H1 (cell line): ENCODE data around the gene GYPA. TPM values are rescaled to one million over a fixed set of nuclear protein-coding genes. Genes with fewer than 3 reads are reported as not detected.

Source experiments
- CTCF ChIA-PET: fragments of 300-600 bp; sonication (Branson Sonifier 250); formaldehyde crosslinking; loops from one replicate; lab custom pipeline; 2021; ENCODE audit not compliant: partially characterized antibody; lab: Charles Lee
- POLR2A ChIA-PET: fragments of 300-600 bp; sonication (Branson Sonifier 250); formaldehyde crosslinking; loops from one replicate; lab custom pipeline; 2021; ENCODE audit warnings: inconsistent platforms; ENCODE audit not compliant: partially characterized antibody; lab: Charles Lee
- DNase-seq, 2 experiments: peaks; one replicate each; pipeline versions ENCODE4 v3.0.0 to v3.0.0-alpha.2; 2010 to 2022; ENCODE audit warnings: low spot score in 2 of 2, low read depth in 1 of 2, mixed read lengths in 1 of 2
- FAIRE-seq: peaks from 2 replicates; lab custom pipeline; 2011; peaks lifted over from hg19 to GRCh38; lab: Jason Lieb, UNC
- H2AFZ ChIP-seq: 2 replicates; pipeline ENCODE4 v1.8.1; 2012; ENCODE audit warnings: low read length, inconsistent platforms
- H2AK5ac ChIP-seq: 2 replicates; pipeline ENCODE4 v1.6.1; 2013; ENCODE audit warnings: low read depth, low read length
- H2BK120ac ChIP-seq: replicated peaks from 2 replicates; pipeline ENCODE3; 2013; ENCODE audit warnings: low read depth, low read length, inconsistent platforms
- H2BK12ac ChIP-seq: 2 replicates; pipeline ENCODE4 v1.6.1; 2013; ENCODE audit warnings: low read depth, low read length
- H2BK15ac ChIP-seq: 2 replicates; pipeline ENCODE4 v1.6.1; 2013; ENCODE audit warnings: low read length
- H2BK20ac ChIP-seq: 2 replicates; pipeline ENCODE4 v1.6.1; 2013; ENCODE audit warnings: low read length
- H2BK5ac ChIP-seq: 2 replicates; pipeline ENCODE4 v1.6.1; 2013; ENCODE audit warnings: low read depth, low read length
- H3K14ac ChIP-seq: 2 replicates; pipeline ENCODE4 v1.6.1; 2013; ENCODE audit warnings: inconsistent platforms; ENCODE audit not compliant: insufficient read length
- H3K18ac ChIP-seq: 2 replicates; pipeline ENCODE4 v1.6.1; 2013; ENCODE audit warnings: low read length; ENCODE audit errors: extremely low read depth
- H3K23ac ChIP-seq: 2 replicates; pipeline ENCODE4 v1.6.1; 2013; ENCODE audit warnings: inconsistent platforms; ENCODE audit not compliant: insufficient read length
- H3K23me2 ChIP-seq: 2 replicates; pipeline ENCODE4 v1.6.1; 2013; ENCODE audit warnings: low read depth, low read length
- H3K27ac ChIP-seq: 2 replicates; pipeline ENCODE4 v1.6.1; 2011; ENCODE audit warnings: low read depth, low read length, inconsistent platforms
- H3K27me3 ChIP-seq, 4 experiments: replicated peaks in 1 of 4; 1 replicate in 1 of 4; 2 replicates in 3 of 4; pipeline versions ENCODE4 v1.6.1 to v1.8.1; 2011 to 2013; ENCODE audit warnings: low read length in 3 of 4, mild to moderate bottlenecking in 3 of 4, inconsistent platforms in 2 of 4, mixed read lengths in 2 of 4, moderate library complexity in 1 of 4; ENCODE audit not compliant: control insufficient read depth in 3 of 4, insufficient read depth in 3 of 4; ENCODE audit errors: extremely low read depth in 1 of 4
- H3K36me3 ChIP-seq, 4 experiments: 2 replicates each; pipeline versions ENCODE4 v1.6.1 to v1.8.1; 2011 to 2013; ENCODE audit warnings: mild to moderate bottlenecking in 4 of 4, low read length in 3 of 4, moderate library complexity in 2 of 4, control low read depth in 1 of 4, inconsistent platforms in 1 of 4; ENCODE audit not compliant: insufficient read depth in 4 of 4, control insufficient read depth in 2 of 4
- H3K4ac ChIP-seq: replicated peaks from 2 replicates; pipeline ENCODE3; 2013; ENCODE audit warnings: low read length, low read depth, mixed read lengths, inconsistent platforms; ENCODE audit not compliant: insufficient read length
- H3K4me1 ChIP-seq, 4 experiments: replicated peaks in 1 of 4; 1 replicate in 1 of 4; 2 replicates in 3 of 4; pipeline versions ENCODE4 v1.6.1 to v1.8.1; 2011 to 2013; ENCODE audit warnings: low read length in 3 of 4, inconsistent platforms in 2 of 4, mixed read lengths in 1 of 4; ENCODE audit not compliant: insufficient read depth in 4 of 4, control insufficient read depth in 3 of 4
- H3K4me2 ChIP-seq, 2 experiments: 2 replicates each; pipeline versions ENCODE4 v1.6.1 to v1.8.1; 2011 to 2013; ENCODE audit warnings: low read depth in 2 of 2, low read length in 2 of 2, control low read depth in 1 of 2, inconsistent platforms in 1 of 2, mild to moderate bottlenecking in 1 of 2; ENCODE audit not compliant: insufficient read depth in 1 of 2
- H3K4me3 ChIP-seq, 4 experiments: fragments of 200-600, 300-600 bp in 1 of 4; sonication (generic), shearing (Covaris generic), sonication (Bioruptor Twin) in 1 of 4; 2 replicates each; pipeline versions ENCODE4 v1.5.1 to v1.8.1; 2011 to 2016; ENCODE audit warnings: low read length in 4 of 4, low read depth in 3 of 4, control low read depth in 2 of 4, inconsistent platforms in 2 of 4, mild to moderate bottlenecking in 2 of 4, mixed read lengths in 1 of 4, moderate library complexity in 1 of 4; ENCODE audit not compliant: insufficient read depth in 2 of 4; ENCODE audit errors: extremely low read depth in 1 of 4
- H3K56ac ChIP-seq: replicated peaks from 2 replicates; pipeline ENCODE3; 2013; ENCODE audit warnings: low read depth, mild to moderate bottlenecking, mixed read lengths, low read length, inconsistent platforms; ENCODE audit not compliant: insufficient read length
- H3K79me1 ChIP-seq: 2 replicates; pipeline ENCODE4 v1.6.1; 2013; ENCODE audit warnings: low read depth, low read length, control low read depth
- H3K79me2 ChIP-seq, 2 experiments: 2 replicates each; pipeline versions ENCODE4 v1.6.1 to v1.8.1; 2012 to 2013; ENCODE audit warnings: low read length in 2 of 2, mild to moderate bottlenecking in 2 of 2, inconsistent platforms in 1 of 2; ENCODE audit not compliant: insufficient read depth in 2 of 2, control insufficient read depth in 1 of 2
- H3K9ac ChIP-seq, 4 experiments: replicated peaks in 1 of 4; 1 replicate in 1 of 4; 2 replicates in 3 of 4; pipeline versions ENCODE4 v1.6.1 to v1.8.1; 2011 to 2013; ENCODE audit warnings: low read depth in 3 of 4, low read length in 3 of 4, control low read depth in 2 of 4, mild to moderate bottlenecking in 2 of 4, moderate library complexity in 2 of 4, inconsistent platforms in 1 of 4; ENCODE audit errors: extremely low read depth in 1 of 4
- H3K9me3 ChIP-seq, 2 experiments: 2 replicates each; pipeline versions ENCODE4 v1.6.1 to v1.8.1; 2012 to 2013; ENCODE audit warnings: mild to moderate bottlenecking in 2 of 2, moderate library complexity in 2 of 2, control low read depth in 1 of 2, inconsistent platforms in 1 of 2, low read depth in 1 of 2, low read length in 1 of 2, mixed read lengths in 1 of 2; ENCODE audit not compliant: insufficient read depth in 2 of 2
- H4K20me1 ChIP-seq, 2 experiments: replicated peaks in 1 of 2; 2 replicates each; pipeline versions ENCODE3 to v1.8.1; 2011 to 2013; ENCODE audit warnings: inconsistent platforms in 2 of 2, low read length in 2 of 2, mild to moderate bottlenecking in 1 of 2; ENCODE audit not compliant: insufficient read depth in 2 of 2, control insufficient read depth in 1 of 2
- H4K5ac ChIP-seq: 2 replicates; pipeline ENCODE4 v1.6.1; 2013; ENCODE audit warnings: low read length, low read depth, mixed read lengths, inconsistent platforms; ENCODE audit not compliant: insufficient read length
- H4K8ac ChIP-seq: 2 replicates; pipeline ENCODE4 v1.8.0; 2013; ENCODE audit warnings: mild to moderate bottlenecking, moderate library complexity, low read length, inconsistent platforms; ENCODE audit not compliant: insufficient read depth; ENCODE audit errors: extremely low read depth
- H4K91ac ChIP-seq: replicated peaks from 2 replicates; pipeline ENCODE3; 2013; ENCODE audit warnings: low read length, mixed read lengths, inconsistent platforms; ENCODE audit not compliant: insufficient read length
- CTBP2 ChIP-seq: IDR thresholded peaks from 2 replicates; pipeline ENCODE4 v1.7.0; 2011; ENCODE audit warnings: borderline replicate concordance, mild to moderate bottlenecking, moderate library complexity, mixed read lengths, low read length; ENCODE audit not compliant: insufficient read depth, insufficient read length
- TAF1 ChIP-seq: IDR thresholded peaks from 2 replicates; pipeline ENCODE4 v1.6.1; 2011; ENCODE audit warnings: mild to moderate bottlenecking, low read depth, low read length
- WGBS, 2 experiments: shearing (Covaris generic) in 1 of 2; methylation state at CpG; one replicate each; pipeline versions ENCODE4 v1.1.6 to v1.1.7; 2013 to 2015; ENCODE audit warnings: low lambda C conversion rate in 2 of 2, mixed read lengths in 2 of 2, inconsistent platforms in 1 of 2, low coverage in 1 of 2, missing lambda C conversion rate in 1 of 2; ENCODE audit not compliant: insufficient replicate concordance in 2 of 2, insufficient coverage in 1 of 2, insufficient read length in 1 of 2; ENCODE audit errors: extremely low coverage in 1 of 2, missing lambda C conversion rate in 1 of 2; 5-methylcytosine and 5-hydroxymethylcytosine counted together
- polyA plus RNA-seq, 7 experiments: library from polyadenylated mRNA; depleted of rRNA in 3 of 7; stranded (reverse) in 5 of 7; unstranded in 2 of 7; fragments of >200 nt in 5 of 7; fragments of 200-250 nt in 2 of 7; gene quantifications; 1 replicate in 5 of 7; 2 replicates in 1 of 7; 4 replicates in 1 of 7; pipeline versions ENCODE4 v1.2.1 to v1.2.3, GENCODE V29; 2011 to 2013; ENCODE audit warnings: missing spikeins in 2 of 7, mixed read lengths in 2 of 7
- total RNA-seq: library from RNA; stranded (reverse); fragmentation: NEBNext Ultra II Directional; extraction: Animal tissue kit (Norgen Biotek cat#: 25700); gene quantifications from 2 replicates; pipeline ENCODE4 v1.2.1, GENCODE V29; 2021

The GYPA gene
- total and polyA plus RNA-seq, 2 of the 8 experiments (the other 6 are each of a cell fraction or from before 2014, with no cell fraction given), result not detected

GRCh38 chr4:144190009-144190408 is 49.5 kb upstream of the GYPA start:
- H3K79me2 ChIP-seq, result no peaks in the 10 kb centered on the region
- no peak overlapping the region for H3K4ac ChIP-seq
- no peaks in the 10 kb centered on the region for H3K23me2 ChIP-seq
- peaks cover 0 to 3% (median 0%) of the 10 kb centered on the region in 4 experiments; a peak in 1 of 7 replicates for H3K4me1 ChIP-seq
- H3K27me3 ChIP-seq, result no peaks in the 10 kb centered on the region; a peak in 2 of 7 replicates
- H2AK5ac ChIP-seq, result no peak overlapping the region
- H3K4me3 ChIP-seq, result no peak overlapping the region; a peak in 1 of 8 replicates
- no peak overlapping the region for H4K91ac ChIP-seq
- no peak overlapping the region for H2BK15ac ChIP-seq
- H3K36me3 ChIP-seq, result no peaks in the 10 kb centered on the region
- H3K27ac ChIP-seq, result no peak overlapping the region
- H4K5ac ChIP-seq, result no peak overlapping the region
- H3K79me1 ChIP-seq, result no peaks in the 10 kb centered on the region
- H4K8ac ChIP-seq, result no peak overlapping the region
- FAIRE-seq, result no peak
- H3K9ac ChIP-seq, result no peak overlapping the region
- no peak overlapping the region for H2BK20ac ChIP-seq
- no peak overlapping the region for H2AFZ ChIP-seq
- no peak overlapping the region for H2BK120ac ChIP-seq
- CTCF ChIA-PET, result no interaction called here
- no peak overlapping the region for H2BK5ac ChIP-seq
- no peaks in the 10 kb centered on the region for H3K9me3 ChIP-seq
- POLR2A ChIA-PET, result no interaction called here
- 22% methylated on average over 2 of the region's 2 CpGs; no CpG with 5 or more reads in 1 of the 2 experiments for whole genome bisulfite sequencing, 2 experiments
- H3K18ac ChIP-seq, result no peak overlapping the region
- H3K14ac ChIP-seq, result no peak overlapping the region
- no peak overlapping the region for H3K23ac ChIP-seq
- H3K56ac ChIP-seq, result no peak overlapping the region
- H4K20me1 ChIP-seq, result no peaks in the 10 kb centered on the region
- no peak overlapping the region for H2BK12ac ChIP-seq
- H3K4me2 ChIP-seq, result peak overlapping the region in 1 of 2 experiments; percentile 40; a peak in 2 of 4 replicates
- DNase-seq, result no peak
- no peak for TF ChIP-seq TAF1
- no peak for TF ChIP-seq CTBP2
